Panc1 (cell line): ENCODE data around the gene UBE2E2. TPM values are rescaled to one million over a fixed set of nuclear protein-coding genes. Genes with fewer than 3 reads are reported as not detected.

Experiments used
- ATAC-seq: fragments of 200-7000 bp; cut with Tn5 transposase; 2 replicates; pipeline ENCODE4 v1.9.1; 2020; ENCODE audit warnings: mild to moderate bottlenecking, moderate library complexity
- BruUV-seq: library from RNA; stranded (reverse); fragments of 400-500 nt; replicated peaks from 2 replicates; lab custom pipeline; 2021; lab: Mats Ljungman, UMichigan
- CTCF ChIA-PET: fragments of 300-600 bp; sonication (Branson Sonifier 250); formaldehyde crosslinking; loops from one replicate; lab custom pipeline; 2022; ENCODE audit warnings: antibody characterized with exemption; lab: Charles Lee
- POLR2A ChIA-PET: fragments of 300-600 bp; sonication (Branson Sonifier 250); formaldehyde crosslinking; loops from one replicate; lab custom pipeline; 2022; ENCODE audit warnings: antibody characterized with exemption; lab: Charles Lee
- DNase-seq: peaks from one replicate; pipeline ENCODE4 v3.0.0-alpha.2; 2010; ENCODE audit warnings: low read depth, low spot score
- H3K27ac ChIP-seq: 2 replicates; pipeline ENCODE4 v1.5.1; 2011; ENCODE audit warnings: mild to moderate bottlenecking, low read length, inconsistent platforms
- H3K27me3 ChIP-seq: fragments of 200-500 bp; sonication (Bioruptor generic); 2 replicates; pipeline ENCODE4 v1.6.0; 2014; ENCODE audit warnings: low read length, inconsistent platforms; ENCODE audit not compliant: control insufficient read depth, insufficient read depth
- H3K36me3 ChIP-seq: fragments of 200-500 bp; sonication (Bioruptor generic); 2 replicates; pipeline ENCODE4 v1.5.1; 2014; ENCODE audit warnings: inconsistent platforms, mild to moderate bottlenecking, low read length, moderate library complexity; ENCODE audit not compliant: control insufficient read depth, insufficient read depth
- H3K4me1 ChIP-seq: 2 replicates; pipeline ENCODE4 v1.5.1; 2011; ENCODE audit warnings: inconsistent platforms, mild to moderate bottlenecking, low read length, moderate library complexity; ENCODE audit not compliant: control insufficient read depth, insufficient read depth
- H3K4me3 ChIP-seq, 2 experiments: 2 replicates each; pipeline ENCODE4 v1.5.1; 2011 to 2012; ENCODE audit warnings: low read depth in 2 of 2, low read length in 2 of 2, mild to moderate bottlenecking in 2 of 2, inconsistent platforms in 1 of 2, moderate library complexity in 1 of 2
- H3K9me3 ChIP-seq: fragments of 200-500 bp; sonication (Bioruptor generic); 2 replicates; pipeline ENCODE4 v1.5.1; 2014; ENCODE audit warnings: low read depth, mild to moderate bottlenecking, inconsistent platforms, low read length, moderate library complexity; ENCODE audit not compliant: control insufficient read depth, insufficient read depth
- CTCF ChIP-seq: fragments of 450-650 bp; IDR thresholded peaks from 2 replicates; pipeline ENCODE4 v1.5.1; 2017; ENCODE audit warnings: mild to moderate bottlenecking
- POLR2AphosphoS5 ChIP-seq: IDR thresholded peaks from 2 replicates; pipeline ENCODE4 v1.6.1; 2012; ENCODE audit warnings: mild to moderate bottlenecking, low read depth, low read length, moderate library complexity
- REST ChIP-seq, 2 experiments: IDR thresholded peaks; 2 replicates each; pipeline ENCODE4 v1.6.1; 2011 to 2012; ENCODE audit warnings: low read depth in 2 of 2, control low read depth in 1 of 2, low read length in 1 of 2, mild to moderate bottlenecking in 1 of 2, moderate library complexity in 1 of 2; ENCODE audit not compliant: insufficient read depth in 1 of 2
- SIN3A ChIP-seq: IDR thresholded peaks from 2 replicates; pipeline ENCODE4 v1.6.1; 2012; ENCODE audit warnings: low read depth, mild to moderate bottlenecking, low read length, moderate library complexity, borderline replicate concordance; ENCODE audit not compliant: insufficient read depth
- TCF7L2 ChIP-seq: IDR thresholded peaks from 2 replicates; pipeline ENCODE4 v1.6.1; 2011; ENCODE audit warnings: mild to moderate bottlenecking, low read depth, low read length, inconsistent platforms
- in situ Hi-C: cut with HindIII; loops from 2 replicates; pipeline ENCODE4 v1.10.0; 2016; ENCODE audit warnings: low sequenced_read_pairs, low pct_unique_long_range_greater_than_20kb
- intact Hi-C: fragments of 100-400 bp; cut with micrococcal nuclease; formaldehyde crosslinking; loops from one replicate; pipeline ENCODE4 v1.10.0; 2022; ENCODE audit not compliant: unreplicated experiment
- total RNA-seq: library from RNA; stranded (reverse); gene quantifications from one replicate; pipeline ENCODE4 v1.2.1, GENCODE V29; 2021; ENCODE audit not compliant: unreplicated experiment

The UBE2E2 gene
- total RNA-seq, 1 experiment from 2014 or later, result 38.2 TPM

GRCh38 chr3:23324745-23325144, 121.6 kb downstream of the UBE2E2 start:
- Histone ChIP-seq H3K27me3 (no peaks in the 10 kb centered on the region), H3K27ac (no peak overlapping the region), H3K4me3 (no peak overlapping the region), H3K36me3 (no peaks in the 10 kb centered on the region), H3K4me1 (peaks cover 5% of the 10 kb centered on the region), H3K9me3 (no peaks in the 10 kb centered on the region)
- TF ChIP-seq TCF7L2 (no peak), REST (IDR thresholded peaks at IDR 0.05; ENCODE audit: insufficient read depth in 1 of 2, low read depth in 2 of 2, low read length in 1 of 2) (no peak), SIN3A (no peak), CTCF (no peak), POLR2AphosphoS5 (no peak)
- ChIA-PET CTCF (no interaction called here), POLR2A (no interaction called here)
- no TSS peak for BruUV-seq
- ATAC-seq (peak; percentile 65; the same call in 1 of the 2 replicates), DNase-seq (no peak)
- in situ Hi-C loops (no loop called here), intact Hi-C loops (no loop called here)

GRCh38 chr3:23325466-23326065, 122.4 kb downstream of the UBE2E2 start:
- in situ Hi-C loops (no loop called here), intact Hi-C loops (no loop called here)
- Histone ChIP-seq H3K4me3 (no peak overlapping the region), H3K27me3 (no peaks in the 10 kb centered on the region), H3K27ac (peak overlapping the region; percentile 34; the same call in 1 of the 2 replicates), H3K36me3 (no peaks in the 10 kb centered on the region), H3K9me3 (no peaks in the 10 kb centered on the region), H3K4me1 (peaks cover 5% of the 10 kb centered on the region)
- BruUV-seq, result no TSS peak
- CTCF ChIA-PET, result no interaction called here
- POLR2A ChIA-PET, result no interaction called here
- DNase-seq, result no peak
- ATAC-seq, result peak; percentile 56; the same call in 1 of the 2 replicates
- TF ChIP-seq SIN3A (no peak), CTCF (no peak), REST (IDR thresholded peaks at IDR 0.05; ENCODE audit: insufficient read depth in 1 of 2, low read depth in 2 of 2, low read length in 1 of 2) (no peak), TCF7L2 (no peak)
